Adrenal gland (tissue), 12 donors: ENCODE results near the gene ENPP3. TPM values are rescaled to one million over a fixed set of nuclear protein-coding genes. Genes with fewer than 3 reads are reported as not detected.

ENCODE experiments used
- DNase-seq, 7 donors: peaks; one replicate each; pipeline ENCODE4 v3.0.0-alpha.2; 2019 to 2020
- H3K27ac ChIP-seq, 5 donors: fragments of 200-600 bp; sonication (generic) in 4 of 5; 1 replicate in 3 of 5; 2 replicates in 2 of 5; pipeline versions ENCODE4 v1.5.1 to v1.8.0; 2016 to 2020; ENCODE audit warnings: mild to moderate bottlenecking in 1 of 5
- H3K27me3 ChIP-seq: fragments of 200-600 bp; 2 replicates; pipeline ENCODE4 v1.8.0; 2021
- H3K36me3 ChIP-seq, 2 donors: fragments of 200-600 bp; replicated peaks in 1 of 2; 1 replicate in 1 of 2; 2 replicates in 1 of 2; pipeline versions ENCODE4 v1.5.1 to v1.8.0; 2018 to 2022
- H3K4me1 ChIP-seq, 2 donors: fragments of 200-600 bp; replicated peaks in 1 of 2; 1 replicate in 1 of 2; 2 replicates in 1 of 2; pipeline versions ENCODE4 v1.5.1 to v1.8.0; 2018 to 2021
- H3K4me3 ChIP-seq, 4 donors: fragments of 200-600 bp; sonication (generic) in 3 of 4; one replicate each; pipeline ENCODE4 v1.5.1; 2016 to 2018
- H3K9me3 ChIP-seq, 3 donors: fragments of 200-600 bp; sonication (generic) in 1 of 3; replicated peaks in 1 of 3; 1 replicate in 2 of 3; 2 replicates in 1 of 3; pipeline versions ENCODE4 v1.5.1 to v1.8.0; 2016 to 2021
- POLR2A ChIP-seq, 2 donors: fragments of 450-650 bp; IDR thresholded peaks; one replicate each; pipeline ENCODE4 v1.6.1; 2017; ENCODE audit warnings: antibody characterized with exemption in 2 of 2, mild to moderate bottlenecking in 2 of 2, moderate library complexity in 1 of 2
- WGBS, 4 donors: extraction: QIAGEN DNeasy Blood & Tissue Kit in 2 of 4; methylation state at CpG; one replicate each; pipeline versions ENCODE4 v1.1.5 to v1.1.7; 2013 to 2017; 5-methylcytosine and 5-hydroxymethylcytosine counted together
- intact Hi-C, 2 donors: fragments of 100-400 bp; cut with DNase I; formaldehyde crosslinking; loops; one replicate each; pipeline versions ENCODE4 v1.14.1 to v1.15.0; 2022 to 2023
- polyA plus RNA-seq, 3 donors: library from polyadenylated mRNA; stranded (reverse); fragments of 200-250 nt in 2 of 3; fragments of 350-450 nt in 1 of 3; fragmentation: Illumina TruSeq in 1 of 3; extraction: RNeasy Lipid Tissue Mini Kit (QIAGEN cat#74804) in 1 of 3; gene quantifications; one replicate each; pipeline ENCODE4 v1.2.3, GENCODE V29; 2013 to 2014
- total RNA-seq, 9 donors: library from RNA; depleted of rRNA in 4 of 9; stranded (reverse); fragments of >200 nt in 4 of 9; fragments of 120-200 nt in 1 of 9; fragmentation: NEBNext Ultra II Directional in 1 of 9; extraction: Animal tissue kit (Norgen Biotek cat#: 25700) in 1 of 9; gene quantifications; one replicate each; pipeline versions ENCODE4 v1.1.0 to v1.2.4, GENCODE V29; 2013 to 2023
- TF ChIP-seq, protein P1 (sequence below), 6 experiments: fragments of 450-650 bp in 4 of 6; fragments of 200-600 bp in 2 of 6; sonication (generic) in 1 of 6; IDR thresholded peaks; 1 replicate in 5 of 6; 2 replicates in 1 of 6; pipeline versions ENCODE4 v1.5.1 to v1.8.0; 2016 to 2021; ENCODE audit warnings: antibody characterized with exemption in 6 of 6, mild to moderate bottlenecking in 2 of 6, moderate library complexity in 1 of 6
- donor health status: healthy with polysubstance abuse.
- donor health status: Bipolar disorder and iron deficiency.
- donor health status: DM: yes; HTN: yes; CAD: no.
- donor health status: DM: no; HTN: no; CAD: no.
- donor health status: DM: no; HTN: no; CAD: no.
- donor health status: DM: yes; HTN: yes; CAD: no.

Gene ENPP3
- total and polyA plus RNA-seq, 12 donors, result 4.9 to 69.7 (median 11.8) TPM

DNA sequence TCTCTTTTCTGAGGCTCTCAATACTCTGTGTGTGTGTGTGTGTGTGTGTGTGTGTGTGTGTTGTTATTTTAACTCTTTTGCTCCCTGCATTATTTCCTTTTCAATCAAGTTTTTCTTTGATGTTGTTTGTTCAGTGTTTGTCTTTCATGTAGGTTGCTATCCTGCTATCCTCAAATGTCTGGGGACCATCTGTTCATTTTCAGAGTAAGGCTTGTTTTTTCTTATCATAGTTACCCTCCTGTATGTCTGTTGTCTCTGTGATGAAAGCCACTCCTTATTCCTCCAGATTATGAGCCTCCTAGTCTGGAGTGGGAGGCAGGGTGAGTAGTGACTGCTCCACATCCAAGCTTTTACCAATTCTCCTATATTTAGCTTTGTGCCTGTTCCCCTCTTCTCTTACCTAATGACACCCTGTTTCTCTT is 9.2 kb downstream of the ENPP3 start:
- TF ChIP-seq POLR2A (IDR thresholded peaks at IDR 0.05), result no peak
- TF ChIP-seq, protein P1, sequence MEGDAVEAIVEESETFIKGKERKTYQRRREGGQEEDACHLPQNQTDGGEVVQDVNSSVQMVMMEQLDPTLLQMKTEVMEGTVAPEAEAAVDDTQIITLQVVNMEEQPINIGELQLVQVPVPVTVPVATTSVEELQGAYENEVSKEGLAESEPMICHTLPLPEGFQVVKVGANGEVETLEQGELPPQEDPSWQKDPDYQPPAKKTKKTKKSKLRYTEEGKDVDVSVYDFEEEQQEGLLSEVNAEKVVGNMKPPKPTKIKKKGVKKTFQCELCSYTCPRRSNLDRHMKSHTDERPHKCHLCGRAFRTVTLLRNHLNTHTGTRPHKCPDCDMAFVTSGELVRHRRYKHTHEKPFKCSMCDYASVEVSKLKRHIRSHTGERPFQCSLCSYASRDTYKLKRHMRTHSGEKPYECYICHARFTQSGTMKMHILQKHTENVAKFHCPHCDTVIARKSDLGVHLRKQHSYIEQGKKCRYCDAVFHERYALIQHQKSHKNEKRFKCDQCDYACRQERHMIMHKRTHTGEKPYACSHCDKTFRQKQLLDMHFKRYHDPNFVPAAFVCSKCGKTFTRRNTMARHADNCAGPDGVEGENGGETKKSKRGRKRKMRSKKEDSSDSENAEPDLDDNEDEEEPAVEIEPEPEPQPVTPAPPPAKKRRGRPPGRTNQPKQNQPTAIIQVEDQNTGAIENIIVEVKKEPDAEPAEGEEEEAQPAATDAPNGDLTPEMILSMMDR (IDR thresholded peaks at IDR 0.05), result no peak
- no peak for DNase-seq
- no peaks in the 10 kb centered on the region for H3K36me3 ChIP-seq
- intact Hi-C loops, result no loop called here
- no peaks in the 10 kb centered on the region for H3K27me3 ChIP-seq
- H3K4me3 ChIP-seq, result no peak overlapping the region
- H3K4me1 ChIP-seq, result peaks cover 0 to 6% of the 10 kb centered on the region in 2 donors
- H3K27ac ChIP-seq, result no peak overlapping the region
- no peaks in the 10 kb centered on the region for H3K9me3 ChIP-seq

DNA sequence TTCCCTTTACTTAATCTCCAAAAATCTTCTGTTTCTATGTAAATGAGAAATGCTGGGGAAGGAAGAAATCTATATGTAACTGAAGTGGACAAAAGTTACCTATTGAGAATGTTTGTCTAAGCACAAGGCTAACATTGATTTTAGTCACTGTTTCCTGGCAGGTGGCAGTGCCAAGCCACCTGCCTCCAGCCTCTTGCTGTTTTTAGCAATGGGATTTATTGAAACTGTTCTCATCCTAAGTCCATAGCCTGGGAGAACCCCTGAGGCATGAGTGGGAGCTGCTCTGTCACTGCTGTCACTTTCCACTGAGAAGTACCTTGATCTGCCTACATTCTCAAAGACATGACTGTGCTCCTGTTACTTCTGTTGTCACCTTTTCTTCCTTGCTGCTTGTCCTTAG is 14.7 kb downstream of the ENPP3 start:
- H3K36me3 ChIP-seq, result no peaks in the 10 kb centered on the region
- H3K27me3 ChIP-seq, result no peaks in the 10 kb centered on the region
- TF ChIP-seq POLR2A (IDR thresholded peaks at IDR 0.05), result no peak
- DNase-seq, result no peak
- intact Hi-C loops, result no loop called here
- no peak overlapping the region for H3K27ac ChIP-seq
- H3K4me3 ChIP-seq, result no peak overlapping the region
- H3K4me1 ChIP-seq, result no peaks in the 10 kb centered on the region
- no peaks in the 10 kb centered on the region for H3K9me3 ChIP-seq

DNA sequence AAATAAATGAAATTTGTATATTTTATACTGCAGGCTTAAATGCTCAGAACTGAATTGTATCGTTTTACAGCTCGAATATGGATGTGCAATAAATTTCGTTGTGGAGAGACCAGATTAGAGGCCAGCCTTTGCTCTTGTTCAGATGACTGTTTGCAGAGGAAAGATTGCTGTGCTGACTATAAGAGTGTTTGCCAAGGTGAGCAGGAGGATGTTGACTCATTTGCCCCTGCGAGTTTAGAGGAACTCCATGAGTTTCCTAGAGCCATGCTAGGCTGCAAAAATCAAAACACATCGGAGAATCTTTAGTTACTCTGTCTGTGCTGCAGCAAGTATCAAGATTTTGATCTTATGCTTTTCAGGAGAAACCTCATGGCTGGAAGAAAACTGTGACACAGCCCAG is 15.4 kb downstream of the ENPP3 start:
- Histone ChIP-seq H3K4me1 (no peaks in the 10 kb centered on the region), H3K4me3 (no peak overlapping the region), H3K36me3 (no peaks in the 10 kb centered on the region), H3K9me3 (no peaks in the 10 kb centered on the region), H3K27me3 (no peaks in the 10 kb centered on the region), H3K27ac (no peak overlapping the region)
- DNase-seq, result peak in 3 of 7 donors; percentile 11 to 24 (median 19)
- intact Hi-C loops, result no loop called here
- 61 to 73% (median 67%) methylated on average over 5 of the region's 5 CpGs for WGBS, 4 donors
- no peak for TF ChIP-seq POLR2A (IDR thresholded peaks at IDR 0.05)
- TF ChIP-seq, protein P1 (IDR thresholded peaks at IDR 0.05), result no peak

DNA sequence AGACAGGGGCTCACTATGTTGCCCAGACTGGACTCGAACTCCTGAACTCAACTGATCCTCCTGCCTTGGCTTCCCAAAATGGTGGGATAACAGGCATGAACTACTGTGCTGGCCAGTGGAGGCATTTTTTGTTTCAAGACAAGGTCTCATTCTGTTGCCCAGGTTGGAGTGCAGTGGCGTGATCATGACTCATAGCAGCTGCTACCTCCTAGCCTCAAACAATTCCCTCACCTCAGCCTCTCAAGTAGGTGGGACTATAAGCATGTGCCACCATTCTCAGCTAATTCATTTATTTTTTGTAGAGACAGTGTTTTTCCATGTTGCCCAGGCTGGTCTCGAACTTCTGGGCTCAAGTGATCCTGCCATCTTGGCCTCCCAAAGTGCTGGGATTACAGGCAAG is 17.2 kb downstream of the ENPP3 start:
- no peak for DNase-seq
- no peaks in the 10 kb centered on the region for H3K36me3 ChIP-seq
- H3K9me3 ChIP-seq, result no peaks in the 10 kb centered on the region
- no peak for TF ChIP-seq POLR2A (IDR thresholded peaks at IDR 0.05)
- TF ChIP-seq, protein P1 (IDR thresholded peaks at IDR 0.05), result no peak
- H3K4me3 ChIP-seq, result no peak overlapping the region
- no peaks in the 10 kb centered on the region for H3K27me3 ChIP-seq
- no peak overlapping the region for H3K27ac ChIP-seq
- WGBS, 4 donors, result 86 to 98% (median 94%) methylated on average over 3 of the region's 3 CpGs
- intact Hi-C loops, result no loop called here
- H3K4me1 ChIP-seq, result no peaks in the 10 kb centered on the region

DNA sequence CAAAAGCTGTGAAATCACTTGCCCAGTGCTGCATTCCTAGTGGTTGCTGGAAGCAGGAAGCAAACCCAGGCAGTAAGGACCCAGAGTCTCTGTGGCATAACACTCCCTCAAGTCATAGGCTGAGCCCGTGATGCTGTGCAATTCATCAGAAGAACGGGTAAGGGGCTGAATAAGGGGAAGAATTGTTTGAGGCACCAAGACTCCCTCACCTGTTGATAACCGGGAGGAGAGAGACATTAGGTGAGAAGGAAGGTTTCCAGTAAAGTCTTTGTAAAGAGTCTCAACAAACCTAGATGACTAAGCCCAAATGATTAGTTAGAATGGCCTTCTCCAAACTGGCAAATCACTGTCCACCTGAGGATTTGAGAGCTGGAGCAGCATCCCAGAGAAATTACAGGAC is 18.3 kb downstream of the ENPP3 start:
- no peak for TF ChIP-seq POLR2A (IDR thresholded peaks at IDR 0.05)
- TF ChIP-seq, protein P1 (IDR thresholded peaks at IDR 0.05), result no peak
- WGBS, 4 donors, result 85 to 96% (median 89%) methylated on average over 3 of the region's 3 CpGs
- no peaks in the 10 kb centered on the region for H3K4me1 ChIP-seq
- H3K36me3 ChIP-seq, result no peaks in the 10 kb centered on the region
- no peak overlapping the region for H3K27ac ChIP-seq
- no peak overlapping the region for H3K4me3 ChIP-seq
- no peaks in the 10 kb centered on the region for H3K27me3 ChIP-seq
- H3K9me3 ChIP-seq, result no peaks in the 10 kb centered on the region
- intact Hi-C loops, result no loop called here
- DNase-seq, result no peak
